GM12872 (cell line): ENCODE data around the gene SLC39A13.

Source experiments
- TF ChIP-seq, protein P1 (sequence below): IDR thresholded peaks from 3 replicates; pipeline ENCODE4 v1.5.1; 2011; ENCODE audit warnings: low read depth, mild to moderate bottlenecking, low read length, moderate library complexity; ENCODE audit not compliant: insufficient read depth

Gene SLC39A13

GRCh38 chr11:47426062-47426956 is 17.9 kb downstream of the SLC39A13 start, which contains the start of gene PSMC3:
Gene PSMC3, minus strand, starts transcription at chr11:47426439. Its CDS starts 160 bp downstream, at chr11:47426279.
- TF ChIP-seq, protein P1, sequence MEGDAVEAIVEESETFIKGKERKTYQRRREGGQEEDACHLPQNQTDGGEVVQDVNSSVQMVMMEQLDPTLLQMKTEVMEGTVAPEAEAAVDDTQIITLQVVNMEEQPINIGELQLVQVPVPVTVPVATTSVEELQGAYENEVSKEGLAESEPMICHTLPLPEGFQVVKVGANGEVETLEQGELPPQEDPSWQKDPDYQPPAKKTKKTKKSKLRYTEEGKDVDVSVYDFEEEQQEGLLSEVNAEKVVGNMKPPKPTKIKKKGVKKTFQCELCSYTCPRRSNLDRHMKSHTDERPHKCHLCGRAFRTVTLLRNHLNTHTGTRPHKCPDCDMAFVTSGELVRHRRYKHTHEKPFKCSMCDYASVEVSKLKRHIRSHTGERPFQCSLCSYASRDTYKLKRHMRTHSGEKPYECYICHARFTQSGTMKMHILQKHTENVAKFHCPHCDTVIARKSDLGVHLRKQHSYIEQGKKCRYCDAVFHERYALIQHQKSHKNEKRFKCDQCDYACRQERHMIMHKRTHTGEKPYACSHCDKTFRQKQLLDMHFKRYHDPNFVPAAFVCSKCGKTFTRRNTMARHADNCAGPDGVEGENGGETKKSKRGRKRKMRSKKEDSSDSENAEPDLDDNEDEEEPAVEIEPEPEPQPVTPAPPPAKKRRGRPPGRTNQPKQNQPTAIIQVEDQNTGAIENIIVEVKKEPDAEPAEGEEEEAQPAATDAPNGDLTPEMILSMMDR: no peak

DNA sequence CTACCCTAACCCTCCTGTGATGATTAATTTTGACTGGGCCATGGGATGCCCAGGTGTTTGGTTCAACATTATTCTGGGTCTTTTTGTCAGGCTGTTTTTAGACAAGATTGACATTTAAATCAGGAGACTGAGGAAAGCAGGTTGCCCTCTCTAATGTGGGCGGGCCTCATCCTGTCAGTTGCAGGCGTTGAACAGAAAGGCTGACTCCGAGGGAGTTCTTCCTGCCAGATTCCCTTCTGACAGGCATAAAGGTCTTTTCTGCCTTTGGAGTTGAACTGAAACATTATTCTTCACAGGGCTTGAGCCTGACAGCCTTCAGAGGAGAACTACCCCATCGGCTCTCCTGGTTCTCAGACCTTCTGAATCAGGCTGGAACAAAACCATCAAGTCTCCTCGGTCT is 22.1 kb downstream of the SLC39A13 start:
- TF ChIP-seq, protein P1: no peak

DNA sequence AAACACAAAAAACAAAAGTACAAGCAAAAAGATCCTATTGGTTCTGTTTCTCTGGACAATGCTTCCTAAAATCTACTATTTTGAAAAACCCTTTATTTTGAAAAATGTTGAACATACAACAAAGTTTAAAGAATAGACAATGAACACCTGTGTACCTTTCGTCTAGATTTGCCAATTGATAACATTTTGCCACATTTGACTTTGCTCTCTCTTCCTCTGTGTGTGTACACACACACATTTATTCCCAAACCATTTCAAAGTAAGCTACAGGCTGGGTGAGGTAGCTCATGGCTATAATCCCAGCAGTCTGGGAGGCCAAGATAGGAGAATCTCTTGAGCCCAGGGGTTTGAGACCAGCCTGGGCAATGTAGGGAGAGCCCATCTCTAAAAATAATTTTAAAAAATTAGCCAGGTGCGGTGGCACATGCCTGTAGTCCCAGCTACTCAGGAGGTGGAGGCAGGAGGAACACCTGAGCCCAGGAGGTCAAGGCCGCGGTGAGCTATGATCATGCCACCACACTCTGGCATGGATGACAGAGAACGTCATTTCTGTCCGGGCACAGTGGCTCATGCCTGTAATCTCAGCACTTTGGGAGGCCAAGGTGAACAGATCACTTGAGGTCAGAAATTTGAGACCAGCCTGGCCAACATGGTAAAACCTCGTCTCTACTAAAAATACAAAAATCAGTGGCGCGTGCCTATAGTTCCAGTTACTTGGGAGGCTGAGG is 23.1 kb downstream of the SLC39A13 start:
- TF ChIP-seq, protein P1: no peak

GRCh38 chr11:47433157-47433556 is 24.8 kb downstream of the SLC39A13 start:
- TF ChIP-seq, protein P1: no peak

DNA sequence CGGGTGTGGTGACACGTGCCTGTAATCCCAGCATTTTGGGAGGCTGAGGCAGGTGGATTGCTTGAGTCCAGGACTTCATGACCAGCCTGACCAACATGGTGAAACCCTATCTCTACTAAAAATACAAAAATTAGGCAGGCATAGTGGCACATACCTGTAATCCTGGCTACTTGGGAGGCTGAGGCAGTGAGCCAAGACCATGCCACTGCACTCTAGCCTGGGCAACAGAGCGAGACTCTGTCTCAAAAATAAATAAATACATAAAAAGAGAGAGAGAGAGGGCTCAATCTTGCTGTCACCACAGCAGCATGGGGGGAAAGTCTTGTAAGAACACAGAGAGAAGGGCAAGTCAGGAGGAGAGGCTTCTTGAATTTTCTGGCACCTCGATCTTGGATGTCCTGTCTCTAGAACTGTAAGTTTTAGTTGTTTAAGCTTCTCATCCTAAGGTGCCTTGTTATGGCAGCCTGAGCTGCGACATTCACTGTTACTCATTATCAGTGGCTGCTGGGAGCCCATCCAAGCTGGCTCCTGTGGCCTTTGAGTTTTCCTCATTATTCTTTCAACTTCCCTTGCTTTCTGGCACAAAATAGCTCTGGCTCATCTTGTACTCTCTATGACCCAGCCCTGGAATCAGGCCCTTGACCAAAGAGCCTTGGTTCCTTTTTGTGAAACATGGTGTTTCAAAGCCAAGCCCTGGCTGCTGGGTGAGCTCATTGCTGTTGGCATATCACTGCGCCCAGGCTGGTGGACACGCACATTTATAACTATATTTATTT is 25.8 kb downstream of the SLC39A13 start:
- TF ChIP-seq, protein P1: no peak

GRCh38 chr11:47435687-47436086 is 27.3 kb downstream of the SLC39A13 start:
- TF ChIP-seq, protein P1: no peak

DNA sequence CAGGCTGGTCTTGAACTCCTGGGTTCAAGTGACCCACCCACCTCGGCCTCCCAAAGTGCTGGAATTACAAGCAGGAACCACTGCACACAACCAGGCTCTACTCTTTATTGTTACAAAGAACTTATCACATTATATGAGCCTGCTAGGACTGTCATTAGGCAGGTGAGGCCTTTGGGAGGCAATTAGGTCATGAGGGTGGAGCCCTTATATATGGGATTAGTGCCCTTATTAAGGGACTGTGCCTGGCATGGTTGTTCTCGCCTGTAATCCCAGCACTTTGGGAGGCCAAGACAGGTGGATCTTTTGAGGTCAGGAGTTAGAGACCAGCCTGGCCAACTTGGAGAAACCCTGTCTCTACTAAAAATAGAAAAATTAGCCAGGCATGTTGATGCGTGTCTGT is 28.3 kb downstream of the SLC39A13 start:
- TF ChIP-seq, protein P1: no peak
